Stimulated activated CD4-positive, alpha-beta T cell treated with anti-CD3 and anti-CD28 coated beads, Interleukin-12 subunit alpha, Interleukin-12 subunit beta, amount 100 ng/mL, for 48 hours (primary cell): ENCODE data around the gene MYH9.

Experiments
- DNase-seq, 3 donors: peaks; one replicate each; pipeline ENCODE4 v3.0.0-alpha.2; 2020; ENCODE audit warnings: low read depth in 2 of 3, low spot score in 1 of 3

The MYH9 gene

DNA sequence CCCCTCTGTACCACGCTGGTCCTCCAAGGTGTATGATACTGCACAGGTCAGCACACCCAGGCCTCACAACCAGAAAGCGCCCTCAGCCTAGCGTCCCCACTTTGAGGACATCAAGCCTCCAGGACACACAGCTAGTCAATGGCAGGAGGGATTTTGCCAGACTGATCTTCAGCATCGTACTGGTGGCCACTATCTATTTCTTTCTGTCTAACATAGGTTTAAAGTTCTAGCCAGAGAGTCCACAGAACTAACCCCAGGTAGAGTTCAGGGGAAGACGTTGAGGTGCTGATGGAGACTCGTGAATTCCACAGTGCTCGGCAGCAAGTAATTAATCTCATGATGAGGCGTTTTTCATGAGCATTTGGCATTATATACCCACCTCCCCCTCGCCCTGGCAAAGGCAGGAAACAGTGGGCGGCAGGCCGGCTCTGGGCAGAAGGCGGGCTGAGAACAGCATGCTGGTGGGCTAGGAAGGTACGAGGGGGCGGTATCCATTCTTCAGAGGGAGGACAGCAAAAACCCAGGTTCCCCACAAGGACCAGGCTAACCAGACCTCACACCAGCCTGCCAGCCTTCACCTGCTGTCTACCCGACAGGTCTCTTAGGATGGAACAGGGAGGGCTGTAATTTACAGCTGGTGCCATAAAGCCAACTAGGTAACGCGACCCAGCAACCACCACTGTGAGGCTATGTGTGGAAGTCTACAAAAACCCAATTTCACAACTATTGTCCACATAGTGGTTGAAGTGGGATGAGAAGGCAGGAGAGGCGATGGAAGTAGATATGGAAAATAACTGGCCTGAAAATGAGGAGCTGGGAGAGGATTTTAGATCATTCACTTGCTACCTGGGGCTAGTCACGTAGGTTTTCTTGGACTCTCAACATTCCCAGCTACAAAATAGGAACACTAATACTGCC is 18.5 kb downstream of the MYH9 start:
- no peak for DNase-seq

DNA sequence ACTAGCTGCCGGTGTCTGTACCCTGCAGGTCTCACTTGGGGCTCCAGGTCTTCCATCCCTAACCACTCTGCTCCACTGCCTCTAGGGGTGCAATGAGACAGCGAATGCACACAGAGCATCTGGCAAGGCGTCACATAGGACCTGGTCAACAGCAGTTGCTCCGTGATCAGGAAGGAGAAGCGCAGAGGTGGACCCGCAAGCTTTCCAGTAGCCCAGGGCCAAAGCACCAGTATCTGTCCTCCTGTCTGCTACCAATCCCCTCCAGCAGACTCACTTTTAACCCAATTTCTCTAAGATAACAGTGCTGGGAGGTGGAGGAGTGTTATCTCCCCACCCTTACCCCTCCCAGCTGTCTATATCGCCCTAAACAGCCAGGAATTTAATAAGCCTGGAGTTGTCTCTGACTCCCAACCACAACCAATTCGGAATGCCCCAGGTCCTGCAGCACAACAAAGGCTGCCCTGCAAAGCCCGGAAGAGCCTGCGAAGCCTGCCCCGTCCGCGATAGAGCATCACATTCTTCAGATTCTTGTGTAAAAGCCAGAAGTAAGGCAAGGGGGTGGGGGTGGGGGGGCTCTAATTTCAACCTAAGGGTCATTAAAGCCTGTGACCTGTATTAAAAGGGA is 19.3 kb downstream of the MYH9 start:
- DNase-seq: peak in 1 of 3 donors; percentile 47

DNA sequence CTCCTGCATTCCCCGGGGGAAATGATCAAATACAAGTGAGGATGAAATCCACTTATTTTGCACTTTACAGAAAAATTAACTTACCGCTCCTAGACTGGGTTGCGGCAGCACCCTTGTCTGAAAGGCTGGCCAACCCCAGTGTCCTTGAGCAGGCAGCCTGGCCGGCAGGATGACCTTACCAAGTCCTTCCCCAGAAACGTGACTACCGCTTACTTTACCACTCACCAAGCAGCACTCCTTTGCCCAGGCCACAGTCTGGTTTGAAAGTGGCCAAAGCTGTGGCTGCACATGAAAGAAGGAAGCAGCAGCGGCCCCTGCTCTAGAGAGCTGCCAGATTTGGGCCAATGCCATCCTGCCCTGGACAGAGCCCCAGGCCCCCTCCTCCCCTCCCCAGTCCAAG is 20.3 kb downstream of the MYH9 start:
- no peak for DNase-seq

DNA sequence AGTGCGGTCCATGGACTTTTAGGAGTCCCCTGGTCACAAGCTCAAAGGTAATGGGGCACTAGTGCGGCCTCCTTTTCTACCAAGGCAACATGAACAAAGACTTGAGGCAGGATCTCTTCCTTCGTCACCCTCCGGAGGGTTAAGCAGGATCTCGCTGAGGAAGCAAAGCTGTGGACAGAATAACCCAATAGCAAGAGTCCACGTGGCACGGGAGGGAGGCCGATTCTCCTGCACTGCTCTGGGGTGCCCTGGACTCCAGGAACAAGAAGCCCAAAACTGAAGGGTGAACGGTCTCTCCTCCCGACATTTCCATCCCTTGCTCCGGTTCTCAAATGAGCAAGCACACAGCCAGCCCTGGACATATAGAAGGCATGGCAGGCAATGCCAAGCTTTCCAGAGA is 20.7 kb downstream of the MYH9 start:
- DNase-seq: no peak

DNA sequence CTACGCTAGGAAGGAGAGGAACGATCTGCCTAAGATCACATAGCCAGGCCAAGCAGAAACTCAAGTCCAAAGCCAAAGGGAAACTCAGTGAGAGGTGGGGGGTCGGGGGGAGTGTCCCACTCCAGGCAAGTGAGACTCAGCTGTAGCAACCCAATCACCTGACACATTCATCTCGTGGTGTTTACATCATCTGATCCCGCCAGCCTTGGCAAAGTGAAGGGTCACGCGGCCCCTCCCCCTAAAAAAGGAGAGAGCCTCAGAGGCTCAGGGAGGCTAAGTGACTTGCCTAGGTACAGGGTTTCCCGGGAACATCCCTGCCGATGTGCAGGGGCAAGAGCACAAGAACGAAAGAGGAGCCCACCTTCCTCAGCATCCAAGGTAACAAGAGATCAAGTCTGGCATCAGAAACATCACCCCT is 21.5 kb downstream of the MYH9 start:
- DNase-seq: no peak

DNA sequence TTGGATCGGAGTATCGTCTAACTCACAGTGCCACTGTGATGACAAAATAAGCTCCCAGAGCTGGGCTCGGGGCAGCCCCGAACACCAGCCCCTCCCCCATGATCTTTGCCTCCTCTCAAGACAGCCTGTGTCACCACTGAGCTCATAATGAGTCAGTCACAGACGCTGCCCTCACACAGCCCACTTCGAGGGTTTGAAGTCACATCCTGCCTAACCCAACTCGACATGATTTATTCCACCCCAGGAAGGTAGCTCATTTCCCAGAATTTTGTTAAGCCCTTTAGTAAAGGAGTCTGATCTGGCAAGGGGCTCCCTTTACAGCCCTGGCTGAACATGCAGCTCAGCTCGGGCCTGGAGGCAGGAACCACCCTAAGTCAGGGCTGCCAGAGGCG is 22.8 kb downstream of the MYH9 start:
- peak; percentile 84 to 92 (median 88) for DNase-seq

DNA sequence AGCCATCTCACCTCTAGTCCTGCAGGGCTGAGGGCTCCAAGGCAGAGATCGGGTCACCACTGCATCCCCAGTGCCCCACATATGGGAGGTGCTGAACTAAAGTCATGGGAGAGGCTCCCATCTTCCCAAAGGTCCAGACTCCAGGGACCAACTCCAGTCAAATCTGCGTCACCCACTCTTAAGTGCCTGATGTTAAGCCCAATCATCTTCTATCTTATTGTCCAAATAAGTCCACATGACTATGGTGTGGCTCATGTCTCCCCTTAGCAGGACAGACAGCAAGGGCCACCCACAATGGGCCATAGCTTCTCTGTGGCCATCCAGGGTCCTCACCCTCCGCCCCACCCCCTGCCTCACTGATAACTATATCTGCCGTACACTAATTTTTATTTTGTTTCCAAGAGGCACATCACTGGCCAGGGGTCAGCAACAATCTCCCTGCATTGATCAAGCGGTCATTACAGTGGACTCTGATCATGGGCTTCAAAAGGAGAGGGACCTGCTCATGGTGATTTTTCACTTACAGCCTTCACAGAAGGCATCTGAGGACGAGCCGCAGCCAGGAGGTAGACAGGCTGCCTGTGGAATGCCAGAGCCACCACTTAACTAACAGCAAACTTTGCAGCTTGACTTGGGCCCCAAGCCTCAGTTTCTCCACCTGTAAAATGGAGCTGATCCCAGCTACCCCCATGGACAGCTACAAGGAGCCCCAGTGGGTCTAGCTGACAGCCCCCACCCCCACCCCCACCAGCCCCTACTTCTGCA is 23.3 kb downstream of the MYH9 start:
- DNase-seq: no peak

DNA sequence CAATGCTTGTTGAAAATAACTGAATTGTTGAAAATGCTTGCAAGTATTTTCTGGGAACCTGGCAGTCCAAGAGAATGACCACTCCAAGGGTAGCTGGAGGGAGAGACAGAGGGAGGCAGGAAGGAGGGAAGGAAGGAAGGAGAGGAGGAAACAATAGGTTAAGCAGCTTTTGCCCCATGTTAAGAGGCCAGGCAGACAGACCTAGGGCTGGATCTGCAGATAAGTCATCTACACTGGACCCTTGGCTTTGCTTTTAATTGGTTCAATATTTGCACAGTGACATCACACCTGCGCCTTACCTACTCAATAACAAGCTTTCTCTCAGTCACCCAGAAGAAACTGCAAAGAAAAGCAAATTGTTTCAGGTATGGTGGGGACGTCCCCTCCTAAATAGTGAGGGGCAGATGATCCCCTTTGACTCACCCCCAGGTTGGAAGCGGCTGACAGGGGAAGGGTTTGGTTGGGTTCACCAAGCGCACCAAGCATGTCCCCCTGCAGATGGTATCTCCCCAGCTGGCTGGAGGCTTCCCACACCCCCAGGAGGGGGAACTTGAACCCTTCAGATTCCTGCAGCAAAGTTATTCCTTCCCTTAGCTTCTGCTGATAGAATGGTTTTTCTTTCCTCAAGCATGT is 24.3 kb downstream of the MYH9 start:
- no peak for DNase-seq

DNA sequence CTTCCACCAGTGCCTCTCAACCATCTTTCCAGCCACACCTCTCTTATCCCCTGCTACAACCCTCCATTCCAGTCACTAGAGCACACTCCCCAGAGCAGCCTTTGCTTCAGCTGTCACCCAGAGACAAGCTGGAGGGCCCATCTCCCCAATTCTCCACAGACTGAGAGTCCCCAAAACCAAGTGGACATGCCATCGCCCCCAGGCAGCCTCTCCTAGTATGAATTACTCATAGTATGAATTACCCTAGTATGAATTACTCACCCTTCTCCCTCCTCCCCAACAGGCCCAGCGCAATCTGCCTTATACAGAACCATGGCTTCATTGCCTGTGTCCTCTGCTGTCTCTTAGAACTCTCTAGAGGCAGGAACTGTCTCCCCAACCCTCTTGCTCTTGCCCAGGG is 24.8 kb downstream of the MYH9 start:
- DNase-seq: peak in 1 of 3 donors; percentile 43

DNA sequence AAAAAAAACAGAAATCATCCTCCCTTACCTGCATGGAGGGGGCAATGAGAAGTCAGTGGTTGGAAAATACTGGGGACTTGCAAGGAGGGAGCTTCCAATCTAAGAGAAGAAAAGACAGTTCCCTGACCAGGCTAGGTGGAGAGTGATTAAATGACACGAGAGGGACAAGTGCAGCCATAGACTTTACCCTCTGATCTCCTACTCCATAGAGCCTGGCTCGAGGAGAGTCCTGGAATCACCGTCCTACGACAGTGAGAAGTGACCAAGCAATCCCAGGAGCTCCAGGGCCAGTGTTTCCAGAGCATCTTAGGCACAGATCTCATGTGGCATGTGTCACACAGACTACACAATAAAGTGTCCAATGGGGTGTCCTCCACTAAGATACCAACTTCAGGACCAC is 25.7 kb downstream of the MYH9 start:
- no peak for DNase-seq

DNA sequence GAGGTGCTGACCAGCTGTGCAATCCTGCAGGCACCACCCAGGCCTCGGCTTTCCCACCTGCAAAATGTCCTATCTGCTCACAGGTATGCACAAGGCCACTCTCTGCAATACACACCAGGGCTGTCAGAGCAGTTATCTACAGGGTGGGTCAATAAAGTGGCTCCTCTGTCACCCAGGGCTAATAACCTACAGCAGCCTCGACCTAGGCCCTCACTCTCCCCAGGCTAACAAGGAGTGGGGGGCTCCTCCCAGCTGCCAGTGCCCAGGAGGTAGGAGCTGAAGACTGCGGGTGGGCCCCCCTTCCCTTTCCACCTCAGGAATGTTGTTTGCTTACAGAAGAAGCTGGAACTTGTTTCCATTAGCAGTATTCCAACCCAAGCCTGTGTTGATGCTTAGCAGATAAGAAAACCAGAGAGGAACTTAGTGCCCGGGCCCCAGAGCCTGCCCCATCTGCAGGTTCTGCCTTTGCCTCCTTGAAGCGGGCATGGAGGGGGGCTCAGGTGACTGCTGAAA is 26.8 kb downstream of the MYH9 start:
- DNase-seq: no peak

DNA sequence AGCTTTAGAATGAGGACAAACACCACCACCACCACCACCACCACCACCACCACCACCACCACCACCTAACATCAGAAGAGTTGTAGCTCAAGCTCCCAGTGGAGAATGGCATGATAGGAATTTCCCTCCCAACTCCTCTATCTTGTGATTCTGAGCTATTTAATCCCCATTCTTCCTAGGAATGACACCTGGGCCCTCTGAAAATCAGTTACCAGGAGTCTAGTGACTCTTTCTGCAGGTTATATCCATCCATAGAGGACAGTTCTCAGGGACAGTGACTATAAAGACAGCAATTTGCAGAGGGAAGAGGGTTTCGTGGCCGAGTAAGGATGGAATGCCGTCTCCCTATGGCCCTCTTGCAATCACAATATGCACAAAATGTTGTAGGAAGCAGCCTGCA is 27.8 kb downstream of the MYH9 start:
- no peak for DNase-seq

DNA sequence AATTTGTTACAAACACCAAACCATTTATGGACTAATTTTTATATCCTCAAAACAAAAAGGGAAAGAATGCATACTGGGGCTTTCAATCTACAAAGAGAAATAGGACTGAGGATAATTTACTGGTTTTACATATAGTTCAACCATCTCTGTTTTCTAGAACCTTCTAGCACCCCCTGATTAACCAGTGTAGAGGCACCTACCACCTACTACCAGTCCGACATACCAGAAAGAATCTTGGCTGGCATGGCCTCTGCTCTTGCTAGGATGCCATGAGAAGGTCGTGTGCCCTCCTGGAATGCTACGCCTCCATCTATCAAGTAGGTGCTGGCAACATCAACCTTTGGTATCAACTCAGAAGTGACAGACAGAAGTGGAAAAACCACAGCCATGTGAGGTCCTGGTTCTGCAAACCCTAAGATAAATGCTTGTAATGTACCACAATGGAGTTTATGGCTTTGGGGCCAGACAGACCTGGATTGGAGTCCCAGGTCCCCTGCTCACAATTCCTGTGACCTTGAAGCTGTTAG is 28.2 kb downstream of the MYH9 start:
- DNase-seq: no peak

DNA sequence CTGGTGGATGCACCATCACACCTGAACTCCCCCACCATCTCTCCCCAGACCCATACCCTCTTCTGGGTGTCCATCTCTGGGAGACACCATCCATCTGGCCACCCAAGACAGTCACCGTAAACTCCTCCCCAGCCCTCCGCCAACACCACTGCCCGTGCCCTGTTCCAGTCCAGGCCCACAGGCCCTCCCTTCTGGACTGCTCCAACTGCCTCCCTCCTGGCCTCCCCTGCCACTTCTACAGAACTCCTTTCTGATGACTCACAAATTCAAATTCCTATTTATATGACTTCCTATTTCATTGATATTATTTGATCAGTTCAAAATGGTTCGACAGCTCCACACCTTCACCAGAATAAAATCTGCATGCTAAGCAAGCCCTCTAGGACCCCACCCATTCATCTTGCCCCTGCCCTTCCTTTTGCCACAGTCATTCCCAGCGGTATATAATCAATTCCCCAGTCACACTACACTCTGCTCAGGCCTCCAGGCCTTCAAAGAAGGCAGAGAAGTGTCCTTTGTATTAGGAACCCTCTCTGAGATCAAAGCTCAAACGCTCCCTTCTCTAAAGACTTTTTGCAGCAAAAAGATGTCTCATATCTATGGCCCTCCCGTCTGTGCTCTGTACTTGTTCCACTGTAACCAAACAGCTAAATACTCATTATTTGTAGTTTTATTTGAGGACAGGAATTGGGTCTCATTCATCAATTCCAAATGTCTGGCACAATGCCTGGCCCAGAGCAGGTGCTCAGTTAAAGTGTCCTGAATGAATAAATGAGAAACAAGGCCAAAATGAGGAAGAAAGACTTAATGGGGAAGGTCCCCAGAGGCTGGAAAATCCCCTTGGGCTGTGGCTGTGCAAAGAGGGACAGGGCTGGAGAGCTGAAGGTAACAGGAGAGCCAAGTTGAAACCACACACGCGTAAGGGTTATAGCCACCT is 29.0 kb downstream of the MYH9 start:
- no peak for DNase-seq

DNA sequence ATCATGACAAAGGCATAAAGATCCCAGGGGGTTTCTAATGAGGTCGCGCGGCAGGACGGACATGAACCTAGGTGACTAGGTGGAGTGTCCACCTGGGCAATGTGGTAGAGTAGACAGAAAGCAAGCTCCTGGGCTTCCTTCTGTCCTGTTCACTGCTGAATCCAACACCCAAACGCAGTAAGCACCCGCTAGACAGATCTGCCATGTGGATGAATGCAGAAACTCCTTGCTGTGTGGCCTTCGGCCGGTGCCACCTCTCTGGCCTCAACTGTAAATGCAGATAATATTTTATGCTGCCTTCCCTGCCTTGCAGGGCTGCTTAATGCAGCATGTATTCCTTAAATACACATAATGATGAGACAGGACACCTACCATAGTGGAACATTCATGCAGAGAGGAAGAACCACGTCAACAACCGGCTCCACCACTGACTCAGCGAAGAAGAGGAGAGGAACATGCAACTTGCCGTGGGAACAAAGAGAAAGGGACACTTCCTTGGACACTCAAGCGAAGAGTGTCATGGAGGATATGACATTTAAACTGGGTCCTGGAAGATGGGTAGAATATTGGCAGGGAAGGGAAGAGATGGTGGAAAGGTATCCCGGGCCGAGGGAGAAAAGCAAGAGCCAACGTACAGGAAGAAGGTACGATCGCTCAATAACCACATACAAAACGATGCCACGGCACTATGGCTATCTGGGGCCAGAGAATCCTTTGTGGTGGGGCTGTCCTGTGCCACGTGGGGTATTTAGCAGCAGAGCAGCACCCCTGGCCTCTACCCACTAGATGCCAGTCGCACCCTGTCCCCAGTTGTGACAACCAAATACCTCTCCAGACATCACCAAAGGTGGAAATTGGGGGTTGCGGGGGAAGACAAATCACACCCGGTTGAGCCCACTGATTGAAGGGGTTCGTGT is 30.8 kb downstream of the MYH9 start:
- peak in 2 of 3 donors; percentile 40 to 44 for DNase-seq

DNA sequence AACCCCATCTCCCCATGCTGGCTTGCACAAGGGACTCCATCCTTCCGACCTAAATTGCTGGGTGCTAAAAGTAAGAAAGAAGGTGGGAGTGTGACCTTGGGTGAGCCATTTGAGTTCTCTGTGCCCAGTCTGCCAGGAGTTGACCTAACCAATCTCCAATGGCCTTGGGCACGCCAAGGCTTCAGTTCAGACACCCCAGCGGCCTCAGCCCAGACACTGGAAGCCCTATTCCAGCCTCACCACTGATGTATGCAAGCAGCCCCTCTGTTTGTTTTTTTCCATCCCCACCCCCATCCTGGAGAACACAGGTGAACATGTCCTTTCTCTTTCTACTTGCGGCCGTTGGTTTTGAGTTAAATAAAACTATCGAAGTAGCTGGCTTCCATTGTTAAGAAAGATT is 31.9 kb downstream of the MYH9 start:
- DNase-seq: no peak

DNA sequence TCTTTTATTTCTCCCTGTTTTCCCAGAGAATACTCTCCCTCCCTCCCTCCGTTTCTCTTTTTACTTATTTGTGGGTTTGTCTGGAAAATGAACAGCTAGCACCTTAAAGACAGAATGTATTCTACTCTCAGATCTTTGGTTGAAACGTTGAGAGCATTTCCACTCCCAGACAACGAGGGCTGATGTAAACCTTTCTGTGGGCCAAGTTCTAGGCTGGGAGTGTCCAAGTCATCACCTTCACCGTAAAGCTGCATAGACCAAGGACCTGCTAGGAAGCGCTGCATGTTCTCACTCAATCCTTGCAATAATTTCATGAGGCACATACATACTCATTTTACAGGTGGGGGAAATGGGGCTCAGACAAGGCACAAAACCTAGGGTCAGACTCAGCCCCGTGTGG is 32.4 kb downstream of the MYH9 start:
- DNase-seq: no peak

DNA sequence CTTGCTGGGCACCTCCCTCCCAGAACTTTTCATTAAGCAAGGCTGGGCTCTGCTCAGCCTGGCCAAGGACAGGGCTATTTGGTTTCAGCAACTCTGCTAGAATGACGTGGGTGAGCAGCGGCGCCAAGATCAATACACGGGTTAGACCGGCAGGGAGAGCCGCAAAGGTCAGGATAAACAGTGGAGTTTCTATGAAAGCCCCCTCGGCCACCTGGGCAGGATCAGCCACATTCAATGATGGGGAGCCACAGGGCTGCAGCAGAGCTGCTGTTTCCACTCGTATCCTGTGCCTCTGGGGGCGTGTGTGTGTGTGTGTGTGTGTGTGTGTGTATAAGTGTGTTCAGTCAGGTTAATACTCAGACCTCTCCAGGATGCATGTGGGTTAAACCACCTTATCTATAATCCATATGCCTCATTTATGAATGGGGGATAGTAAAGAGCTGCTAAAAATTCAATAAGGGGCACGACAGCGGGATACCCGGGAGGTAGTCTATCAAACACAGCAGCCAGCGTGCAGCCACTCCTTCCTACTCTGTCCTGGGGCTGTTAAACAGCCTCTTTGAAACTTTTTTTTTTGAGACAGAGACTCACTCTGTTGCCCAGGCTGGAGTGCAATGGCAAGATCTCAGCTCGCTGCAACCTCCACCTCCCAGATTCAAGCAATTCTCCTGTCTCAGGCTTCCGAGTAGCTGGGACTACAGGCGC is 34.8 kb downstream of the MYH9 start:
- DNase-seq: no peak
